Measurements from ENCODE around the gene ATP5PF. TPM values are rescaled to one million over a fixed set of nuclear protein-coding genes. Genes with fewer than 3 reads are reported as not detected.
"Not testable (repeated sequence)": the region's sequence is repeated elsewhere in the genome, so short reads cannot be mapped to it uniquely, and the experiment has no call there.

ATP5PF gene
- polyA plus RNA-seq, 3 donors = 124 to 360 (median 340) TPM

GRCh38 chr21:25717491-25718147 lies 17.1 kb downstream of the ATP5PF start:
- Histone ChIP-seq H3K4me3 (replicated peaks in 1 of 3; ENCODE audit: low read depth in 2 of 3, low read length in 3 of 3) (no peak overlapping the region), H3K36me3 (replicated peaks in 1 of 2; ENCODE audit: control insufficient read depth in 1 of 2, insufficient read depth in 2 of 2, low read length in 2 of 2) (peaks cover 18 to 35% of the 10 kb centered on the region in 2 donors), H3K27me3 (ENCODE audit: control insufficient read depth in 2 of 2, insufficient read depth in 2 of 2, low read length in 2 of 2) (no peaks in the 10 kb centered on the region), H3K9ac (ENCODE audit: insufficient read depth, low read length, poor library complexity, severe bottlenecking) (peak overlapping the region; percentile 21), H2AFZ (ENCODE audit: insufficient read depth, low read depth, low read length, poor library complexity, severe bottlenecking) (no peak overlapping the region), H3K4me2 (replicated peaks; ENCODE audit: extremely low read depth, low read length, poor library complexity, severe bottlenecking) (no peak overlapping the region), H3K79me2 (ENCODE audit: insufficient read depth, low read length) (no peaks in the 10 kb centered on the region), H3K27ac (ENCODE audit: low read depth in 1 of 2, low read length in 2 of 2) (peak overlapping the region in 1 of 2 donors; percentile 31), H3K4me1 (ENCODE audit: control insufficient read depth in 1 of 2, insufficient read depth in 2 of 2, low read length in 2 of 2) (peaks cover 2 to 5% of the 10 kb centered on the region in 2 donors), H3K9me3 (replicated peaks in 1 of 2; ENCODE audit: control insufficient read depth in 1 of 2, insufficient read depth in 1 of 2, low read length in 2 of 2) (no peaks in the 10 kb centered on the region), H4K20me1 (ENCODE audit: insufficient read depth, low read length) (no peaks in the 10 kb centered on the region)
- no peak for DNase-seq
- Mint-ChIP-seq H3K27me3 (ENCODE audit: low read depth in 3 of 3) (no peaks in the 10 kb centered on the region), H3K4me1 (peaks cover 13% of the 10 kb centered on the region), H3K27ac (peak overlapping the region in 2 of 7 donors; percentile 8 to 45), H3K4me3 (no peak overlapping the region), H3K36me3 (peaks cover 22 to 31% of the 10 kb centered on the region in 2 donors), H3K9me3 (no peaks in the 10 kb centered on the region)
- intact Hi-C loops (cut with micrococcal nuclease) = no loop called here
- TF ChIP-seq, protein P1, sequence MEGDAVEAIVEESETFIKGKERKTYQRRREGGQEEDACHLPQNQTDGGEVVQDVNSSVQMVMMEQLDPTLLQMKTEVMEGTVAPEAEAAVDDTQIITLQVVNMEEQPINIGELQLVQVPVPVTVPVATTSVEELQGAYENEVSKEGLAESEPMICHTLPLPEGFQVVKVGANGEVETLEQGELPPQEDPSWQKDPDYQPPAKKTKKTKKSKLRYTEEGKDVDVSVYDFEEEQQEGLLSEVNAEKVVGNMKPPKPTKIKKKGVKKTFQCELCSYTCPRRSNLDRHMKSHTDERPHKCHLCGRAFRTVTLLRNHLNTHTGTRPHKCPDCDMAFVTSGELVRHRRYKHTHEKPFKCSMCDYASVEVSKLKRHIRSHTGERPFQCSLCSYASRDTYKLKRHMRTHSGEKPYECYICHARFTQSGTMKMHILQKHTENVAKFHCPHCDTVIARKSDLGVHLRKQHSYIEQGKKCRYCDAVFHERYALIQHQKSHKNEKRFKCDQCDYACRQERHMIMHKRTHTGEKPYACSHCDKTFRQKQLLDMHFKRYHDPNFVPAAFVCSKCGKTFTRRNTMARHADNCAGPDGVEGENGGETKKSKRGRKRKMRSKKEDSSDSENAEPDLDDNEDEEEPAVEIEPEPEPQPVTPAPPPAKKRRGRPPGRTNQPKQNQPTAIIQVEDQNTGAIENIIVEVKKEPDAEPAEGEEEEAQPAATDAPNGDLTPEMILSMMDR (IDR thresholded peaks at IDR 0.05) = no peak
- WGBS (ENCODE audit: insufficient coverage) = 17% methylated on average over 1 of the region's 5 CpGs

GRCh38 chr21:25714066-25714465 lies 20.6 kb downstream of the ATP5PF start:
- H2AFZ ChIP-seq (ENCODE audit: insufficient read depth, low read depth, low read length, poor library complexity, severe bottlenecking); H3K79me2 ChIP-seq (ENCODE audit: insufficient read depth, low read length); H3K9ac ChIP-seq (ENCODE audit: insufficient read depth, low read length, poor library complexity, severe bottlenecking); H3K4me3 Mint-ChIP-seq; H3K27ac ChIP-seq (ENCODE audit: low read depth in 1 of 2, low read length in 2 of 2); H3K27me3 Mint-ChIP-seq (ENCODE audit: low read depth in 3 of 3); H3K4me1 ChIP-seq (ENCODE audit: control insufficient read depth in 1 of 2, insufficient read depth in 2 of 2, low read length in 2 of 2); intact Hi-C loops (cut with micrococcal nuclease); H3K4me1 Mint-ChIP-seq; H3K9me3 ChIP-seq (replicated peaks in 1 of 2; ENCODE audit: control insufficient read depth in 1 of 2, insufficient read depth in 1 of 2, low read length in 2 of 2); H3K4me3 ChIP-seq (replicated peaks in 1 of 3; ENCODE audit: low read depth in 2 of 3, low read length in 3 of 3); H3K27ac Mint-ChIP-seq; H3K9me3 Mint-ChIP-seq; H3K36me3 Mint-ChIP-seq; H3K27me3 ChIP-seq (ENCODE audit: control insufficient read depth in 2 of 2, insufficient read depth in 2 of 2, low read length in 2 of 2); H3K4me2 ChIP-seq (replicated peaks; ENCODE audit: extremely low read depth, low read length, poor library complexity, severe bottlenecking); H4K20me1 ChIP-seq (ENCODE audit: insufficient read depth, low read length); DNase-seq: not testable (repeated sequence)
- H3K36me3 ChIP-seq (replicated peaks in 1 of 2; ENCODE audit: control insufficient read depth in 1 of 2, insufficient read depth in 2 of 2, low read length in 2 of 2) = peaks cover 4 to 11% of the 10 kb centered on the region in 2 donors
- no CpG with 5 or more reads among the region's 10 CpGs for WGBS (ENCODE audit: insufficient coverage)

All from CD14-positive monocyte (primary cell).